GM12865 (cell line): Measurements from ENCODE around the gene TMEM240.

Source experiments
- DNase-seq: peaks from one replicate; pipeline ENCODE4 v3.0.0; 2010; ENCODE audit warnings: low read depth
- H3K4me3 ChIP-seq: 2 replicates; pipeline ENCODE4 v1.5.1; 2011; ENCODE audit warnings: mild to moderate bottlenecking, low read depth, low read length, control low read depth
- CTCF ChIP-seq: IDR thresholded peaks from 2 replicates; pipeline ENCODE4 v1.5.1; 2011; ENCODE audit warnings: low read length, control low read depth, low read depth, inconsistent platforms; ENCODE audit not compliant: insufficient read depth; ENCODE audit errors: missing control alignments

TMEM240 gene

GRCh38 chr1:1538989-1539309 is 1.5 kb downstream of the TMEM240 start:
- no peak for TF ChIP-seq CTCF
- H3K4me3 ChIP-seq: no peak overlapping the region

GRCh38 chr1:1538334-1538733 is 2.1 kb downstream of the TMEM240 start:
- no peak overlapping the region for H3K4me3 ChIP-seq
- no peak for DNase-seq
- no peak for TF ChIP-seq CTCF

More at GRCh38 chr1:1538989-1539309, 1.5 kb downstream of the TMEM240 start:
- no peak for DNase-seq

DNA sequence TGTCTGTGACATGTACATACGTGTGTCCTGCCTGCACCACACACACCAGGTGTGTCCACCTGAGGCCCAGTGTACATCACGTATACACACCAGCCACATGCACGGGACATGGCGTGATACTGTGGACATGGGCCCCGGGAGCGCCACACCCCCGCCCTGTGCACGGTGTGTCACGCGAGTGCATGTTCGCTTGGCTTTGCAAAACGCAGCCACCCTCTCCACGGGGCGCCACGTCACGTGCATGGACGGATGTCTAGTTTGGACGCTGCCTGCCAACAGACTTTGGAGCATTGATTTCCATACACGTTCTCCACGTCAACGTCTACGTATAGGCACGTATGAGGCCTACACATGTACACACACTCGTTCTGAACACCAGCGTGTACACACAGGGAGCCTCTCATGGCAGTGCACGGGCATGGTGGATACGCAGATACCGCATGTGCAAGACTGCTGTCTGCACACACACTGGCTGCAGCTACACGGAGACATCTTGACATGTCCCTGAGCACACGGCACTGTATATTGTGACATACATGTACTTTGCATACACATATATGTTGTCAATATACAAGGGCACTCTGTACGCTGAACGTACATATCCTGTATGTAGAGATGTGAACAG is 2.7 kb downstream of the TMEM240 start:
- TF ChIP-seq CTCF: no peak
- no peak overlapping the region for H3K4me3 ChIP-seq
- DNase-seq: no peak

DNA sequence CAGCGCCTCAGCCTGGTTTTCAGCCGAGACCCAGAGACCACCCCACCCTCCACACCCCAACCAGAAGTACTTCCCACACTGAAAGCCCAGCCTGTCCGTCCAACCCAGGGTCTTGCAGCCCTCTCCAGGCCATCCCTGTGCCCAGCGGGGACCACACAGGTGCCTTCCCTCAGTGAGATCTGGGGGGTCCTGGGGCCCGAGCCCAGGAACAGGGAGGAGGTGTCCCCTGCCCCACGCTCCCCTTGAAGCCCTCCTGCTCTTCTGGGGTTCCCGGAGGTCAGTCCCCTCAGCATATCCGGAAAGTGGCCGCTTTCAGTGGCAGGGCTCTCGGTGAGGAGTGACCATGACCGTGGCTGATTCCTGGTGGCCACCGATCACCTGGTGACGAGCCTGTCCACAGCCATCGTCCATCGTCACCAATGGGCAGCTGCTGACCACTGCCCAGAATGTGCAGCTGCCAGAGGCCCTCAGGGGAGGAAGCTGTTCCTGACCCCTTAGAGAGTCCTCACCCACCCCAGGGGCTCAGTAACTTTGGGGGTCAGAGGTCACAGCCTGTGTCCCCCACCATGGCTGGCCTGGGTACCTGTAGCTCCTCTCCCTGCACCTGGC is 3.4 kb downstream of the TMEM240 start:
- TF ChIP-seq CTCF: no peak
- no peak overlapping the region for H3K4me3 ChIP-seq
- no peak for DNase-seq

- no peak for TF ChIP-seq CTCF
- DNase-seq: no peak
- H3K4me3 ChIP-seq: no peak overlapping the region
These were observed 4.1 kb downstream of the TMEM240 start for GRCh38 chr1:1536019-1536937.

- TF ChIP-seq CTCF: no peak
- DNase-seq: no peak
- no peak overlapping the region for H3K4me3 ChIP-seq
These were observed 5.0 kb downstream of the TMEM240 start for GRCh38 chr1:1535201-1536018.
